GM18517 (cell line): Measurements from ENCODE around the gene ZNF808.
"Not testable (repeated sequence)": the region's sequence is repeated elsewhere in the genome, so short reads cannot be mapped to it uniquely, and the experiment has no call there.

Source experiments
- ATAC-seq: cut with Tn5 transposase; IDR thresholded peaks from one replicate; pipeline ENCODE4 v1.9.1; 2021; ENCODE audit warnings: mild to moderate bottlenecking, moderate library complexity; ENCODE audit not compliant: unreplicated experiment

Gene ZNF808

GRCh38 chr19:52527134-52527955 lies at the start of gene ZNF808:
Gene ZNF808 (plus strand): TSS chr19:52527668. CDS start chr19:52543285, 15,617 bp downstream.
- ATAC-seq = peak; percentile 72

GRCh38 chr19:52484111-52484743 lies 43.2 kb upstream of the ZNF808 start:
- ATAC-seq = not testable (repeated sequence)

GRCh38 chr19:52485064-52485463 lies 42.4 kb upstream of the ZNF808 start:
- ATAC-seq = not testable (repeated sequence)

- ATAC-seq = not testable (repeated sequence)
Measured at GRCh38 chr19:52485561-52486240, 41.8 kb upstream of the ZNF808 start.

GRCh38 chr19:52492201-52492993 lies 35.1 kb upstream of the ZNF808 start:
- no peak for ATAC-seq

GRCh38 chr19:52492994-52493470 lies 34.4 kb upstream of the ZNF808 start:
- ATAC-seq = no peak

- ATAC-seq = no peak
Measured at GRCh38 chr19:52494518-52494917, 33.0 kb upstream of the ZNF808 start.

GRCh38 chr19:52498571-52498970 lies 28.9 kb upstream of the ZNF808 start:
- no peak for ATAC-seq

- not testable (repeated sequence) for ATAC-seq
Measured at GRCh38 chr19:52500474-52500873, 27.0 kb upstream of the ZNF808 start.

GRCh38 chr19:52500991-52501390 lies 26.5 kb upstream of the ZNF808 start:
- ATAC-seq = not testable (repeated sequence)

GRCh38 chr19:52507266-52507665 lies 20.2 kb upstream of the ZNF808 start:
- ATAC-seq = no peak

- ATAC-seq = no peak
Measured at GRCh38 chr19:52516191-52516590, 11.3 kb upstream of the ZNF808 start.

- no peak for ATAC-seq
Measured at GRCh38 chr19:52518646-52519045, 8.8 kb upstream of the ZNF808 start.

GRCh38 chr19:52519175-52519574 lies 8.3 kb upstream of the ZNF808 start:
- ATAC-seq = not testable (repeated sequence)

- ATAC-seq = no peak
Measured at GRCh38 chr19:52520013-52520412, 7.5 kb upstream of the ZNF808 start.

GRCh38 chr19:52522551-52522950 lies 4.9 kb upstream of the ZNF808 start:
- ATAC-seq = no peak

GRCh38 chr19:52524086-52524485 lies 3.4 kb upstream of the ZNF808 start:
- no peak for ATAC-seq

GRCh38 chr19:52527956-52528351 lies 486 bp downstream of the ZNF808 start:
- peak; percentile 17 for ATAC-seq

- no peak for ATAC-seq
Measured at GRCh38 chr19:52532480-52532879, 5.0 kb downstream of the ZNF808 start.

- no peak for ATAC-seq
Measured at GRCh38 chr19:52533901-52534300, 6.4 kb downstream of the ZNF808 start.

GRCh38 chr19:52535385-52535770 lies 7.9 kb downstream of the ZNF808 start:
- ATAC-seq = peak; percentile 18
